Measurements from ENCODE around the gene DYNC1H1. TPM values are rescaled to one million over a fixed set of nuclear protein-coding genes. Genes with fewer than 3 reads are reported as not detected.

DYNC1H1 gene
- total and polyA plus RNA-seq, 2 of the 13 experiments (the other 11 are each of a cell fraction or from before 2014, with no cell fraction given) = 74.4 to 239 TPM

- TF ChIP-seq SKIL (CRISPR knock-in tag; IDR thresholded peaks at IDR 0.05; ENCODE audit: borderline replicate concordance) (no peak), TAF15 (IDR thresholded peaks at IDR 0.05; ENCODE audit: low read depth, low read length, poor library complexity, severe bottlenecking) (no peak), NAIF1 (CRISPR knock-in tag; IDR thresholded peaks at IDR 0.05; ENCODE audit: borderline replicate concordance) (no peak), ZNF3 (CRISPR knock-in tag; IDR thresholded peaks at IDR 0.05) (no peak), ZFP82 (CRISPR knock-in tag; IDR thresholded peaks at IDR 0.05; ENCODE audit: borderline replicate concordance) (no peak), ZFX (CRISPR knock-in tag; IDR thresholded peaks at IDR 0.05; ENCODE audit: low read depth) (peak; percentile 16; the same call in 1 of the 2 replicates), ZNF709 (CRISPR knock-in tag; IDR thresholded peaks at IDR 0.05) (no peak), ZNF747 (CRISPR knock-in tag; IDR thresholded peaks at IDR 0.05; ENCODE audit: borderline replicate concordance) (no peak), SAFB2 (CRISPR knock-in tag; IDR thresholded peaks at IDR 0.05; ENCODE audit: borderline replicate concordance, low read depth) (no peak), CTCF (CRISPR knock-in tag; IDR thresholded peaks at IDR 0.05) (peak; percentile 88), ARHGAP35 (CRISPR knock-in tag; IDR thresholded peaks at IDR 0.05; ENCODE audit: borderline replicate concordance) (no peak), SNAI1 (CRISPR knock-in tag; IDR thresholded peaks at IDR 0.05; ENCODE audit: borderline replicate concordance) (no peak), TCF7 (IDR thresholded peaks at IDR 0.05; ENCODE audit: low read depth) (peak; percentile 46), ZNF431 (CRISPR knock-in tag; IDR thresholded peaks at IDR 0.05; ENCODE audit: borderline replicate concordance, low read depth) (no peak), ZNF552 (CRISPR knock-in tag; IDR thresholded peaks at IDR 0.05; ENCODE audit: borderline replicate concordance) (no peak), ZBTB1 (CRISPR knock-in tag; IDR thresholded peaks at IDR 0.05; ENCODE audit: borderline replicate concordance) (no peak), ZMYM3 (CRISPR knock-in tag; IDR thresholded peaks at IDR 0.05) (no peak), ZNF256 (CRISPR knock-in tag; conservative IDR thresholded peaks at IDR 0.05) (no peak), KLF12 (CRISPR knock-in tag; IDR thresholded peaks at IDR 0.05; ENCODE audit: borderline replicate concordance) (no peak)
- TF ChIP-seq, protein P1, sequence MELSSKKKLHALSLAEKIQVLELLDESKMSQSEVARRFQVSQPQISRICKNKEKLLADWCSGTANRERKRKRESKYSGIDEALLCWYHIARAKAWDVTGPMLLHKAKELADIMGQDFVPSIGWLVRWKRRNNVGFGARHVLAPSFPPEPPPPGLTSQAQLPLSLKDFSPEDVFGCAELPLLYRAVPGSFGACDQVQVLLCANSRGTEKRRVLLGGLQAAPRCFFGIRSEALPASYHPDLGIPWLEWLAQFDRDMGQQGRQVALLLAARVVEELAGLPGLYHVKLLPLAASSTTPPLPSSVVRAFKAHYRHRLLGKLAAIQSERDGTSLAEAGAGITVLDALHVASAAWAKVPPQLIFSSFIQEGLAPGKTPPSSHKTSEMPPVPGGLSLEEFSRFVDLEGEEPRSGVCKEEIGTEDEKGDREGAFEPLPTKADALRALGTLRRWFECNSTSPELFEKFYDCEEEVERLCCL (CRISPR knock-in tag; IDR thresholded peaks at IDR 0.05; ENCODE audit: borderline replicate concordance) = no peak
- TF ChIP-seq, protein P2, sequence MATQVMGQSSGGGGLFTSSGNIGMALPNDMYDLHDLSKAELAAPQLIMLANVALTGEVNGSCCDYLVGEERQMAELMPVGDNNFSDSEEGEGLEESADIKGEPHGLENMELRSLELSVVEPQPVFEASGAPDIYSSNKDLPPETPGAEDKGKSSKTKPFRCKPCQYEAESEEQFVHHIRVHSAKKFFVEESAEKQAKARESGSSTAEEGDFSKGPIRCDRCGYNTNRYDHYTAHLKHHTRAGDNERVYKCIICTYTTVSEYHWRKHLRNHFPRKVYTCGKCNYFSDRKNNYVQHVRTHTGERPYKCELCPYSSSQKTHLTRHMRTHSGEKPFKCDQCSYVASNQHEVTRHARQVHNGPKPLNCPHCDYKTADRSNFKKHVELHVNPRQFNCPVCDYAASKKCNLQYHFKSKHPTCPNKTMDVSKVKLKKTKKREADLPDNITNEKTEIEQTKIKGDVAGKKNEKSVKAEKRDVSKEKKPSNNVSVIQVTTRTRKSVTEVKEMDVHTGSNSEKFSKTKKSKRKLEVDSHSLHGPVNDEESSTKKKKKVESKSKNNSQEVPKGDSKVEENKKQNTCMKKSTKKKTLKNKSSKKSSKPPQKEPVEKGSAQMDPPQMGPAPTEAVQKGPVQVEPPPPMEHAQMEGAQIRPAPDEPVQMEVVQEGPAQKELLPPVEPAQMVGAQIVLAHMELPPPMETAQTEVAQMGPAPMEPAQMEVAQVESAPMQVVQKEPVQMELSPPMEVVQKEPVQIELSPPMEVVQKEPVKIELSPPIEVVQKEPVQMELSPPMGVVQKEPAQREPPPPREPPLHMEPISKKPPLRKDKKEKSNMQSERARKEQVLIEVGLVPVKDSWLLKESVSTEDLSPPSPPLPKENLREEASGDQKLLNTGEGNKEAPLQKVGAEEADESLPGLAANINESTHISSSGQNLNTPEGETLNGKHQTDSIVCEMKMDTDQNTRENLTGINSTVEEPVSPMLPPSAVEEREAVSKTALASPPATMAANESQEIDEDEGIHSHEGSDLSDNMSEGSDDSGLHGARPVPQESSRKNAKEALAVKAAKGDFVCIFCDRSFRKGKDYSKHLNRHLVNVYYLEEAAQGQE (IDR thresholded peaks at IDR 0.05; ENCODE audit: borderline replicate concordance in 1 of 2, low read depth in 1 of 2, low read length in 2 of 2) = no peak
These were observed 132.3 kb downstream of the DYNC1H1 start (continued) for GRCh38 chr14:102096569-102097188.
